OCI-LY3 (cell line): ENCODE data around the gene SULT1A2.

Experiments
- EZH2phosphoT487 ChIP-seq: fragments of 200-600 bp; shearing (Covaris generic); IDR thresholded peaks from 2 replicates; pipeline ENCODE4 v1.6.1; 2018; ENCODE audit warnings: antibody characterized with exemption, mixed run types, low read depth
- TF ChIP-seq, protein P1 (sequence below): fragments of 200-600, 300-600 bp; sonication (generic); IDR thresholded peaks from 2 replicates; pipeline ENCODE4 v1.5.1; 2014; ENCODE audit warnings: antibody characterized with exemption, low read length, low read depth

DNA sequence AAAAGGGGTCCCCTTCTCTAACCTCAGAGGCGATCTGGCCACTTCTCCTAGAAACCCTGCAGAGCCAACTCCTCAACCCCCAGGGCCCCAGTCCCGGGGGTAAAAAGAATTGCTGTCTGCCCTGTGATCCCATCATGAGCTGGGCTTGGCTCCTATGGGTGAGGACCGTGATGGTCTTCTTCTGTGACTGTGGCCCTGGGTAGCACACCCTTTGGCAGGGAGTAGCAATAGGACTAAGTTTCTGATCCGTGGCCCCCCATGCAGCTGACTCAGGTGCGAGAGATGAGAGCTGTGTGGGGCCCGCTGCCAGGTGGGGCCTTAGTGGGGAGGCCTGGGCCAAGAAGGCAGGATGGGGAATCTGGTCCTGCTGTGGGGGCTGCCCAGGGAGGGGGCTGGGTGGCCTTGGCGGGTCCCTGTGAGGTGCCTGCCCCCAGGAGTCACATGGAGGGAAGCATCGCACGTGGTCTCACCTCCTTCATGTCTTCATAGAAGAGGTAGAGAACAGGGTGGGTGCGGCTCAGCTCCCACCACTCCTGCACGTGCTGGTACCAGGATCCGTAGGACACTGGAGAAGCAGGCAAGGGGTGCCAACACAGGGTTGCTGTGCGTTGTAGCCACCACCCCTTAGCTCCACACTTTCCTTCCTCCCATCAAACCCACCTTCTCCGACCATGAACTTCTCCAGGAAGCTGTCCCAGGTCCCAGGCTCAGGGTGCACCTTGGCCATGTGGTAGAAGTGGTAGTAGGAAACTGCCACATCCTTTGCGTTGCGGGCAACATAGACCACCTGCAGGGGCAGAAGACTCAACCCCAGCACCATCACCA is 9.7 kb upstream of the SULT1A2 start:
- TF ChIP-seq, protein P1, sequence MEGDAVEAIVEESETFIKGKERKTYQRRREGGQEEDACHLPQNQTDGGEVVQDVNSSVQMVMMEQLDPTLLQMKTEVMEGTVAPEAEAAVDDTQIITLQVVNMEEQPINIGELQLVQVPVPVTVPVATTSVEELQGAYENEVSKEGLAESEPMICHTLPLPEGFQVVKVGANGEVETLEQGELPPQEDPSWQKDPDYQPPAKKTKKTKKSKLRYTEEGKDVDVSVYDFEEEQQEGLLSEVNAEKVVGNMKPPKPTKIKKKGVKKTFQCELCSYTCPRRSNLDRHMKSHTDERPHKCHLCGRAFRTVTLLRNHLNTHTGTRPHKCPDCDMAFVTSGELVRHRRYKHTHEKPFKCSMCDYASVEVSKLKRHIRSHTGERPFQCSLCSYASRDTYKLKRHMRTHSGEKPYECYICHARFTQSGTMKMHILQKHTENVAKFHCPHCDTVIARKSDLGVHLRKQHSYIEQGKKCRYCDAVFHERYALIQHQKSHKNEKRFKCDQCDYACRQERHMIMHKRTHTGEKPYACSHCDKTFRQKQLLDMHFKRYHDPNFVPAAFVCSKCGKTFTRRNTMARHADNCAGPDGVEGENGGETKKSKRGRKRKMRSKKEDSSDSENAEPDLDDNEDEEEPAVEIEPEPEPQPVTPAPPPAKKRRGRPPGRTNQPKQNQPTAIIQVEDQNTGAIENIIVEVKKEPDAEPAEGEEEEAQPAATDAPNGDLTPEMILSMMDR = no peak
- TF ChIP-seq EZH2phosphoT487 = no peak
